CD4-positive, alpha-beta T cell treated with Interleukin-4 for 1 hour (primary cell): ENCODE results near the gene FOXN3.

Source experiments
- DNase-seq, 2 donors: peaks; one replicate each; pipeline ENCODE4 v3.0.0-alpha.2; 2020 to 2022

FOXN3 gene

DNA sequence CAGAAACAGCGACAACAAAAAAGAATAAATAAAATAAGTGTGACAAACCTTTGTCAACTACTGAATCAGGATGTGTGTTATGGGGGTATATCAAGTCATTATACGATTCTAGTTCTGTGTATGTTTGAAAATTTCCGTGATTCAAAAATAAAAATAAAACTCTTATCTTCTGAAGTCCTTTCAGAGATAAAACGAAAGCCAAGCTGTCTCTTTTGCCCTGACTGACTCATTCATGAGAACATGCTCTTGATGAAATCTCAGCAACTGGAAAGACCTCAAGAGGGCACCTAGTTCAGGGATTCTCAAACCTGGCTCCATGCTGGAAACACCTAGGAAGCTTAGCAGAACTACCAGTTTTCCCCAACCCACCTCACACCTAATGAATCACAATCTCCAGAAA is 9.2 kb downstream of the FOXN3 start:
- DNase-seq, result no peak

DNA sequence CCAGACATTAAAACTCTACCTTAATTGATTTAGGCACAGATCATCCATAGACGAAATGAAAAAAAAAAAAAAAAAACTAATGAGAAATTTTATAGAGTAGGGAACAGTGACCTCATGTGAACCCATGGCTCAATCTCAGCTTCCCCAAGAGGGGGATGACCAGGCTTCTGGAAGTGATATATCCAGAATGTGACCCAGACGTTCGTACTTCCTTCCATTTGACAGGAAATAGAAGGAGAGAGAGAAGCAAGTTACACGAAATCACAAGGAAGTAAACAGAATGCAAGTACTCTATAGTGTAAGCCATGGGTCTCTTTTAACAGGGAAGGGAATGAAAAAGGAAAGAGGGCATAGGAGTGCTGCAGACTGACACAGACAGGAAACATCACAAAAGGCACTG is 10.1 kb downstream of the FOXN3 start:
- no peak for DNase-seq

GRCh38 chr14:89406361-89406760 is 10.7 kb downstream of the FOXN3 start:
- no peak for DNase-seq

DNA sequence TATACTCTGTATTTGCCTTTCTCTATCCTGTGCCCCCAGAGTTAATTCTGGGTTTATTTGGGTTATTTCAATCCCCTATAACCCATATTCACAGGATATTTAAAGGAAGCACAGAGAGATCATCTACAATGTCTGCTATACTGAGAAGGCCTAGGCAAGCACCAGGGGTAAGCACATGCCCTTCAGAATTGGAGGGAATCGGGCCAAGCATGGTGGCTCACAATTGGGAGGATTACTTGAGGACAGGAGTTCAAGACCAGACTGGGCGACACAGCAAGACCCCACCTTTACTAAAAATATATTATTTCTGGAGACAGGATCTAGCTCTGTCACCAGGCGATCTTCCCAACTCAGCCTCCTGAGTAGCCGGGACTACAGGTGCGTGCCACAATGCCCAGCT is 11.3 kb downstream of the FOXN3 start:
- DNase-seq, result no peak

GRCh38 chr14:89402363-89402762 is 14.7 kb downstream of the FOXN3 start:
- DNase-seq, result no peak

- DNase-seq, result no peak
Observed at GRCh38 chr14:89401761-89402160, 15.3 kb downstream of the FOXN3 start.

DNA sequence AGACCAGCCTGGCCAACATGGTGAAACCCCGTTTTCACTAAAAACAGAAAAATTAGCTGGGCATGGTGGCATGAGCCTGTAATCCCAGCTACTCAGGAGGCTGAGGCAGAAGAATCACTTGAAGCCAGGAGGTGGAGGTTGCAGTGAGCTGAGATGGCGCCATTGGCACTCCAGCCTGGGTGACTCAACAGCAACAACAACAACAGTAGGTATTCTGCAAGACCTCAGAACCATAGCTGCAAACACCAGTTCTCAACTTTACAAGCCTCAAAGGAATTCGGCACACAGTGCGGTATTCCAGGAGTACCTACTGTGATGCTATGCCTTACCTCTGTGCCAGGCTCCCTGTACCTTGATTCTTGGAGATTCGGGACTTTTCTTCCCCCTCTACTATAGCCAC is 15.8 kb downstream of the FOXN3 start:
- no peak for DNase-seq

DNA sequence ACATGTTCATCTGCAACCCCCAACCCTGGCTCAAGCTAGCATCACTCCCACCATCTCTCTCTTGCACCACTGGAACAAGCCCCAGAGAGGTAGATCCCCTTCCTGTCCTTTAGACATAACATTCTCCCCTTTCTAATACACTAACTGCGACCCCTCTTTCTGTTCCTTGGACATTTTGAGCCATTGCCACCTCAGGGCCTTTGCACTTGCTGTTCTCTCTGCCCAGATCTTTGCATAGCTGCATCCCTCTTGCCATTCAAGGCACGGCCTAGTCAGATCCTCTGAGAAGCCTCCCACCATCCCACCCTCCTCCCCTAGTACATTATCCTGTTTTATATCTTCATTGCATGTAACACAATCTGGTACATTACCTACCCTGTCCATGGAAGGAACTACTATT is 16.5 kb downstream of the FOXN3 start:
- no peak for DNase-seq

GRCh38 chr14:89399594-89400068 is 17.4 kb downstream of the FOXN3 start:
- no peak for DNase-seq

DNA sequence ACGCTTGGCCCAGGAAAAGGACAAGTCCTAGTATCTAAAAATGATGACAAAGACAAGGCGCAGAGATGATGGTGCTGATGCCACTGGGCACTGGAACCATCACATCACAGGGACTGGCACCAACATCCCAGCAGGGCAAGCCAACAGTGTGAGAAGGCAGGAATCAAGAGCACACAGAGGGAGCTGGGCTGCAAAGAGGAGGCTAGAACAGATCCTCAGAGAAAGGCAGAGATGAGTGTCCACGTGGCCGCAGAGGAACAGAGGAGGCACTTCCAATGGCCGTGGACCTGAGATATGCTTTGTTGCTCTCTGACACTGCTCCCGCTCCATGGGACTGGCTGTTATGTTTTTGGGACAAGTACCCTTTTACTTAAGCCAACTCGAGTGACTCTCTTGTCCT is 17.9 kb downstream of the FOXN3 start:
- no peak for DNase-seq

DNA sequence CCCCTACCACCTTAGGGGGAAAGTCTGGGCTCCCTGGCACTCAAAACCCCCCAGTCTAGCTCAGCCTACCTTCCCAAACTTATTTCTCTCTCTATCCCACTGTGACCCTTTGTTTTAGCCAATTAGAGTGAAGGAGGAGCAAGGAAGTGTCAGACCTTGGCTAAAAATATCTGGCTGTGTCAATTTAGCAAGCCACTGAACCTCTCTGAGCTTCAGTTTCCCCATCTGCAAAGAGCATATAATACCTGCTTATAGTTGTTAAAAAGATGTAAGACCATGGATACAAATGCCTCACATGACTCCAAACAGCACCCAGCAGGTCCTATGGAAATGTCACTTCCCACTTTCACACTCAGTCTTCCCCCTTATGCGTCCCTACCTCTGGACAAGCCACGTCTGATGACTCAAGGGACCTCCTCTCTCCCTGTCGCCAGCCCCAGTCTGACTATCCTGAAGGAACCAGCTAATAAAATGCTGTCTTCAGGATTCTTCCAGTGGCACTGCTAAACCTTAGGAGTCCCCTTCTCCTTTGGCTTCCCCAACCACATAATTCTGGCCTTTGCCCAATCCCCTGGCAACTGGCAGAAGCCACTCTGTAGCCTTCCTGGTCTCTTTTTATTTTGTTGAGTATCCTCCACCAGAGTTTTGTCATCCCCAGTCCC is 19.3 kb downstream of the FOXN3 start:
- no peak for DNase-seq

DNA sequence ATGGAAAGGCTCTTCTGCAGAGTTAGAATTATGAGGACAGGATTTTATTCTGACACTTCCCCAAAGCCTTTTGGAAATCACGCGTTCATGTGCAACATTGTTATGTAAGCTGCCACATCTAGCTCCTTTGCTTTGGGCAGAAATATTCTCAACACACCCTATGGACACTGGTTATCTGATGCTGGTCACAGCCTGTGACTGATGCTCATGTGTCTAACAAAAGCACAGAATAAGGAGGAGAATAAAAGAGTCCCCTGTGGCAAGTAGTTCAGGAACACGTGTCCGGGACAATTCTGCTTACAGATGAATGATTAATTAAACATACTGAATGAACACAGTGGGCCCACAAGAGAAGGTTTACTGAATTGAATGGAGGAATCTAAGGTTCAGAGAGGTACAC is 22.1 kb downstream of the FOXN3 start:
- DNase-seq, result no peak

GRCh38 chr14:89393222-89393745 is 23.7 kb downstream of the FOXN3 start:
- DNase-seq, result no peak

GRCh38 chr14:89392181-89392580 is 24.9 kb downstream of the FOXN3 start:
- no peak for DNase-seq

DNA sequence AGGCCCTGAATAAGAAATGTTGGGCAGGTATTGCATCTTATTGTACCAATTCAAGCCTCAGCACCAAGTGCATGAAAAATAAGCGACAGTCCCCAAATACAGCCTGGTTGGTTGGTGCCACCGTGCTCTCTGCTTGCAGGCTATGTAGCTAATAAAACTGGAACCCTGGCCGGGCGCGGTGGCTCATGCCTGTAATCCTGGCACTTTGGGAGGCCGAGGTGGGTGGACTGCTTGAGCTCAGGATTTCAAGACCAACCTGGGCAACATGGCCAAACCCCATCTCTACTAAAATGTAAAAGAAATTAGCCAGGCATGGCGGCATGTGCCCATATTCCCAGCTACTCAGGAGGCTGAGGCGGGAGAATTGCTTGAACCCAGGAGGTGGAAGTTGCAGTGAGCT is 25.5 kb downstream of the FOXN3 start:
- no peak for DNase-seq

- DNase-seq, result no peak
Observed at GRCh38 chr14:89391123-89391522, 25.9 kb downstream of the FOXN3 start.

DNA sequence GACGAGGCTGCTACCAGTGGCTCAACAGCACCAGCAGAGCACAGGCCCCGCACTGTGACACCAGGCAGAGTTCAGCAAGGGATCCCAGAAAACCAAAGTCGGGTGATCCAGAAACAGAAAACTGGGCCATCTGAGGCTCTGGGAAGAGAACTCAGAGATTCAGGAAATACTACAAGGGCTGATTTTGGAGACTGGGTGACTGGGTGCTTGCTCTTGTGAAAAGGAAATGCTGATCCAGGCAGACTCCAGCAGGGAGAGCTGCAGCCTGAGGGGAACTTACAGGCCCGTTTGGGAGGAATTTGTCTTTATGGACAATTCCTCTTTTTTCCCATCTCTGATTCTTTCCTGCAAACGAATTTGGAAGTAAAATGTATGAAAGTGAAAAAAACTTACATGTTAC is 28.2 kb downstream of the FOXN3 start:
- DNase-seq, result no peak

DNA sequence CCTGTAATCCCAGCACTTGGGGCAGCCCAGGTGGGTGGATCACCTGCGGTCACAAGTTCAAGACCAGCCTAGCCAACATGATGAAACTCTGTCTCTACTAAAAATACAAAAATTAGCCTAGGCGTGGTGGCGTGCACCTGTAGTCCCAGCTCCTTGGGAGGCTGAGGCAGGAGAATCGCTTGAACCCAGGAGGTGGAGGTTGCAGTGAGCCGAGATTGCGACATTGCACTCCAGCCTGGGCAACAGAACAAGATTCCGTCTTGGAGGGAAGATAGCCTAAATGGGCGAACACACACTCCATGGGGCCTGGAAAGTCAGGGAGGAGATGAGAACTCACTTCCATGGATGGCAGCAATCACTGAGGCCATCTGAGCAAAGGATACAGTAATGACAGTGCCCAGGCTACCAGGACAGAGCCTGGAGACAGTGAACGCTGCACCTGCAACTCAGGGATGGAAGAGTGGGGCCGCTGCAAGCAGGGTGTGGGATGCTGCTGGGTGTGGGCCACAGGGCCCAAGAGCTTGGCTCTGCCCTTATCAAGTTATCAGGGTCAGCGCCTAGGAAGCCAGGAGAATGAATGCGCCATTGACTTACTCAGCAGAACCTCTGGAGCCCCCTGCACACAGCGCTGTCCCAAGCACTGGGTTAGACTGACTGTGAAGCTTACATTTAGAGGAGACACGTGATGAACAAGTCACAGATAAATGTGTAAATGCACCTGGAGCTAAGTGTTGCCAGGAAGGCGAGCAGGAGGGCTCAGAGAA is 28.9 kb downstream of the FOXN3 start:
- no peak for DNase-seq

DNA sequence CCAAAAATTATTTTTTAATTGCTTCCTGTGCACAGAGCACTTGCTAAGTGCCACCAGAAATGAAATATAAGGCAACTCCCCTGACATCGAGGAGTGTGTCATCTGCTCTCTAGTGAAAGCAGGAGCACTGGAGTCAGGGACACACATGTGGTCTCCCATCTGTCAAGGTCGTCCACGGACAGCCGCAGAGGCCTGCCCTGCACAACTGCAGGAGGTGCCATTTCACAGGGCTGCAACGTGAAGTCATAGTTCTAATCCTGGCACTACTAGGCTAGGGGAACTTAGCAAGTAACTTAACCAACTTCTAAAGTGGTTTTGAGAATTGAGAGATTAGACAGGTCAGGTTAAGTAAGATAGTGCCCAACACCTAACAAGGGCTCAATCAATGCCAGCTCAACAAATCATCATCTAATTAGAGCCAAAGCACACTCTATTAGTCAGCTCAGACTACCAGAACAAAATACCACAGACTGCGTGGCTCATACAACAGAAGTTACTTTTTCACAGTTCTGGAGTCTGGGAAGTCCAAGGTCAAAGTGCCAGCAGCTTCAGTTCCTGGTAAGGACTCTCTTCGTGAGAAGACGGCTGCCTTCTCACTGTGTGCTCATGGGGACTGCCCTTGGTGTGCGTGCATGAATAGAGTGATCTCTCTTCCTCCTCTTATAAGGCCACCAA is 30.7 kb downstream of the FOXN3 start:
- no peak for DNase-seq

DNA sequence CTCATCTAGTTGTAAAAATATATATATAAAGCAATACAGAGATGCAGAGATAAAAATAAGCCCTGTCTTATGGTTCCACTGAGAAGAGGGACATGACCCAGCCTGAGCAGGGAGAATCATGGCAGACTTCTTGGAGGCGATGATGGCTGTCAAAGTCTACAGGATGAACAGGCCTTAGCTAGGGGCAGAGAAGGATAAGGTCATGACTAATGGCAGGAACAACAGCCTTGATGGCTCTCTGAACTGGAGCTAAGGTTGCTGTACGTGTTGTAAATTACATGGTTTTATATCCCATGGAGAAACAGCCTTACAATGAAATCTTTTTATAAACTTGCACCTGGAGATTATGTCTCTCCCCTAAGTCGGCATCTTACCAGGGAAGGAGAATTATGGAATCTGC is 32.4 kb downstream of the FOXN3 start:
- no peak for DNase-seq

DNA sequence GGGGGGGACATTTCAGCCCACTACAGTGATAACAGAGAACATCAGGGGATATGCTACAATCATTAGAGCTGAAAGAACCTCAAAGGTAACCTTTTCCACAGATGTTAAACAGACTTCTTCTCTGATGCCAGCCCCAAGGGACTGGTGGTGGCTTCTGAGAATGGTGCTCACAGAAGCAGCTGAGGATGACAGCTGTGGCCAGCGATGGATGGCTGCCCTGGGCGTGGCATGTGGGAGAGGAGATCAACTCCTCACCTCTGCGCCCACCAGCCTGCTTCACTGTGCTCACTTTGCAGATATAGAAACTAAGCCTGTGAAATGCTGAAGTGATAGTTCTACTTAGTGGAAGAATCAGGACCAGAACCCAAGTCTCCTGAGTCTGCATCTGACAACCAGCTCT is 33.0 kb downstream of the FOXN3 start:
- peak in 1 of 2 donors; percentile 88 for DNase-seq

GRCh38 chr14:89382901-89383845 is 33.9 kb downstream of the FOXN3 start:
- DNase-seq, result no peak

- no peak for DNase-seq
Observed at GRCh38 chr14:89382487-89382886, 34.5 kb downstream of the FOXN3 start.
